ENCODE data around the gene SLC44A5. TPM values are rescaled to one million over a fixed set of nuclear protein-coding genes. Genes with fewer than 3 reads are reported as not detected.

SLC44A5 gene
- total RNA-seq, 1 experiment from 2014 or later = 0.18 TPM

- Histone ChIP-seq H3K9me3 (ENCODE audit: control insufficient read depth, insufficient read depth, low read depth, low read length) (no peaks in the 10 kb centered on the region), H3K36me3 (ENCODE audit: control insufficient read depth, insufficient read depth, low read length) (no peaks in the 10 kb centered on the region), H3K27me3 (ENCODE audit: control insufficient read depth, insufficient read depth, low read length) (no peaks in the 10 kb centered on the region), H3K4me1 (ENCODE audit: control insufficient read depth, insufficient read depth, low read length) (no peaks in the 10 kb centered on the region), H3K4me3 (ENCODE audit: low read depth in 2 of 2, low read length in 2 of 2) (no peak overlapping the region), H3K27ac (ENCODE audit: low read length) (no peak overlapping the region)
- intact Hi-C loops (cut with micrococcal nuclease; ENCODE audit: unreplicated experiment) = no loop called here
- no peak for DNase-seq (ENCODE audit: low read depth, low spot score)
- in situ Hi-C loops (cut with HindIII; ENCODE audit: low pct_unique_long_range_greater_than_20kb, low sequenced_read_pairs) = no loop called here
- TF ChIP-seq CTCF (IDR thresholded peaks at IDR 0.05) = no peak
- no peak for TF ChIP-seq POLR2AphosphoS5 (IDR thresholded peaks at IDR 0.05; ENCODE audit: low read depth, low read length)
- no peak for TF ChIP-seq SIN3A (IDR thresholded peaks at IDR 0.05; ENCODE audit: borderline replicate concordance, insufficient read depth, low read depth, low read length)
- no peak for TF ChIP-seq REST (IDR thresholded peaks at IDR 0.05; ENCODE audit: insufficient read depth in 1 of 2, low read depth in 2 of 2, low read length in 1 of 2)
- TF ChIP-seq TCF7L2 (IDR thresholded peaks at IDR 0.05; ENCODE audit: low read depth, low read length) = no peak
- POLR2A ChIA-PET = interaction anchor here (0.6 kb wide), 1 partner anchor 10 kb away, joined by 3 read pairs; no protein-coding TSS in a partner anchor
- no peak for ATAC-seq
- BruUV-seq (replicated peaks) = no TSS peak
- CTCF ChIA-PET = no interaction called here
Measured at GRCh38 chr1:75317976-75318375, 292.9 kb downstream of the SLC44A5 start.

- ChIA-PET POLR2A (no interaction called here), CTCF (no interaction called here)
- Histone ChIP-seq H3K9me3 (ENCODE audit: control insufficient read depth, insufficient read depth, low read depth, low read length) (no peaks in the 10 kb centered on the region), H3K4me1 (ENCODE audit: control insufficient read depth, insufficient read depth, low read length) (no peaks in the 10 kb centered on the region), H3K27ac (ENCODE audit: low read length) (no peak overlapping the region), H3K27me3 (ENCODE audit: control insufficient read depth, insufficient read depth, low read length) (no peaks in the 10 kb centered on the region), H3K4me3 (ENCODE audit: low read depth in 2 of 2, low read length in 2 of 2) (no peak overlapping the region), H3K36me3 (ENCODE audit: control insufficient read depth, insufficient read depth, low read length) (no peaks in the 10 kb centered on the region)
- TF ChIP-seq TCF7L2 (IDR thresholded peaks at IDR 0.05; ENCODE audit: low read depth, low read length) (no peak), SIN3A (IDR thresholded peaks at IDR 0.05; ENCODE audit: borderline replicate concordance, insufficient read depth, low read depth, low read length) (no peak), CTCF (IDR thresholded peaks at IDR 0.05) (no peak), POLR2AphosphoS5 (IDR thresholded peaks at IDR 0.05; ENCODE audit: low read depth, low read length) (no peak), REST (IDR thresholded peaks at IDR 0.05; ENCODE audit: insufficient read depth in 1 of 2, low read depth in 2 of 2, low read length in 1 of 2) (no peak)
- no peak for ATAC-seq
- DNase-seq (ENCODE audit: low read depth, low spot score) = no peak
- intact Hi-C loops (cut with micrococcal nuclease; ENCODE audit: unreplicated experiment) (no loop called here), in situ Hi-C loops (cut with HindIII; ENCODE audit: low pct_unique_long_range_greater_than_20kb, low sequenced_read_pairs) (no loop called here)
- no TSS peak for BruUV-seq (replicated peaks)
Measured at GRCh38 chr1:75316230-75316629, 294.7 kb downstream of the SLC44A5 start.

Measured in Panc1 (cell line).